UCSD-AML1 (cell line): Measurements from ENCODE around the gene KIRREL1.
A peak's percentile ranks its signal among the peaks of the same experiment; 100 is the strongest.

Experiments
- DNase-seq: peaks from one replicate; lab custom pipeline; 2025; ENCODE audit not compliant: unreplicated experiment; lab: John Stamatoyannopoulos, UW

Gene KIRREL1

GRCh38 chr1:158067662-158068061 is 74.2 kb downstream of the KIRREL1 start:
- DNase-seq = no peak

DNA sequence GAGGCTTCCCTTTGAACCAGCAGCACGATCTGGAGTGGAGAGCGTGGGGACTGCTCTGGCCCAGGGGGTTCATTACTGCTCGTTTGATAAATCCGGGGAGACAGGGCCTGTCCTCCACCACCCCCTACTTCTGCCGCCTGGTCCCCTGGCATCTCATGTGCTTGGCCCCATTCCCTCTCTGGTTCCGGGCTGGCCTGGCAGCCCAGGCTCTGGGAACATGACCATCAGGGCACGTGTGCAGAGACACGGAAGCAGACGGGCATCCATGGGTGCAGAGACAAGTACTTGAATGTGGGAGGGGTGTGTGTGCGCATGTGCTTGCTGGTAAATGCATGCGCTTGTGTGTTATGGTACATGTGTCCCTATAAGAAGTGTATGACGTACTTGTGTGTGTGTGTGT is 75.5 kb downstream of the KIRREL1 start:
- no peak for DNase-seq

- DNase-seq = no peak
These were observed 77.7 kb downstream of the KIRREL1 start for GRCh38 chr1:158071138-158071537.

GRCh38 chr1:158075078-158075477 is 81.6 kb downstream of the KIRREL1 start:
- DNase-seq = no peak

DNA sequence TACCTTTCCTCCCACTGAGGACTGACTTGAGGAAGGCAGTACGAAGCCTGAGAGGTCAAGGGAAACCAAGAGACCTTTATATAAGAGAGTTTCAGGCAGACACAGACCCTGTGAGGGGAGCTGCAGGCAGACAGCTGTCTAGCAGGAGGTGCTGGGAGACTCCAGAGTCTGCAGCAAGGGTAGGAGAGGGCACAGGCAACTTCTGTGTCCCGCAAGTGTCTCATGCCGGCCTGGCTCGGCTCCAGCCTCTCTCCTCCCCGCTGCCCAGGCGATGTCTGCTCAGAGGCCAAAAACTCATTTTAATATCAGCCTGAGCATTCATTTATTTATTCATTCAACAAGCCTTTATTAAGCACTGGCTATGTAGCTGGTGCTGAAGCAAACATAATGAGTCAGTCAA is 83.0 kb downstream of the KIRREL1 start:
- DNase-seq = no peak

DNA sequence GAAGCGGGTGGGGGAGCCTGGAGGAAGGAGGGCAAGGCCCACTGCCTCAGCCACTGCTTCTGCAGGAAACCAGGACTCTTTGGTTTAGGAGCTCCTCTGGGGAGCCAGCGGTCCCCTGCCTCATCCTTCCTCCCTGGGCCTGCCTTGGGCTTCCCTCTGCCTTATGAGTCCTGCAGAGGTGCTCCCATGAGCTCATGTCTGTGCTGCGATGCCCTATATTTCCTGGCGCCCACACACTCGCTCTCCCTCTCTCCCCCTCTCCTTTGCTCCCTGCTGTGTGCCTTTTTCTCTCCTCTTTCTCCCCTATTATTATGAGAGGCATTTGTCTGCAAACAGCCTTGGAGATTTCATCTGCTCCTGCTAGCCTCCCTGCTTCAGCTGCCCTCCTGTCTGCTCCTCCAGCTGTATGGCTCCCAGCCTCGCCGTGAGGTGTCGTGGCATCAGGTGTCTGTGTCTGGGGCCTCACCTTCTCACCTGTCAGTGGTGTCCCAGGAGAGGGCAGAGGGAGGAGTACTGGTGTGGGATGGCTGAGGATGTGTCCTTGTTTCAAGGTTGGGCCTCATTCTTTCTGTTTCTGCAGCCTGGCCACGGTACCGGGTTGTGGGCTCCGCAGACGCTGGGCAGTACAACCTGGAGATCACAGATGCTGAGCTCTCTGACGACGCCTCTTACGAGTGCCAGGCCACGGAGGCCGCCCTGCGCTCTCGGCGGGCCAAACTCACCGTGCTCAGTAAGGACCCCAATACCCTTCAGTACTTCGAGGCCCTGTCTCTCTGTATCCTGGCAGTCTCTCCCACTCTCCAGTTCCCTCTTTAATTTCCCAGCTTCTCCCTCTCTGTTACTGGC is 84.2 kb downstream of the KIRREL1 start:
- no peak for DNase-seq

DNA sequence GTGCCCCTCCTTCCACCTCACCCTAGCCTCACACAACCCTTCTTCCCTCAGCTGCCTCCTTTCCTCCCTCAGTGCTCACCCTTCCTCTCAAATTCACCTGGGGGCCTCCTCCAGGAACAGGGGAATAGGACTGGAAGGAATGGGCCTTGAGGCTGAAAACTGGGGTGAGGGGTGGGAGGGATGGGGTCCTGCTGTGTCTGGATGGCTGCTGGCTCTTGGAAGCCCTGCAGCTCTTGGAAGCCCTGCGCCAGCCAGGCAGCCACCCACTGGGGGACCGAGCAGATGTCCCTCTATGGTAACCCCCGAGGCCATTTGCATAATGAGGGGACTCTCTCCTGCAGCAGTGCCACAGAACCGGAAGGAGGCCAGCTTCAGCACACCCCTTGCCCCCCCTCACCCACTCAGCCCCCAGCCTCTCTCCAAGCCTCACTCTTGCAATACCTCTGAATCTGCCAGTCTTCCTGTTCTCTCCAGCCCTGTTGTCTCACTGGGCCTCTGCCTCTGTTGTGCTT is 85.2 kb downstream of the KIRREL1 start:
- no peak for DNase-seq

GRCh38 chr1:158080066-158080465 is 86.6 kb downstream of the KIRREL1 start:
- no peak for DNase-seq

GRCh38 chr1:158084336-158084735 is 90.9 kb downstream of the KIRREL1 start:
- DNase-seq = no peak

- DNase-seq = no peak
These were observed 91.3 kb downstream of the KIRREL1 start for GRCh38 chr1:158084747-158085146.

- peak; percentile 56 for DNase-seq
These were observed 94.0 kb downstream of the KIRREL1 start for GRCh38 chr1:158087320-158087927.

DNA sequence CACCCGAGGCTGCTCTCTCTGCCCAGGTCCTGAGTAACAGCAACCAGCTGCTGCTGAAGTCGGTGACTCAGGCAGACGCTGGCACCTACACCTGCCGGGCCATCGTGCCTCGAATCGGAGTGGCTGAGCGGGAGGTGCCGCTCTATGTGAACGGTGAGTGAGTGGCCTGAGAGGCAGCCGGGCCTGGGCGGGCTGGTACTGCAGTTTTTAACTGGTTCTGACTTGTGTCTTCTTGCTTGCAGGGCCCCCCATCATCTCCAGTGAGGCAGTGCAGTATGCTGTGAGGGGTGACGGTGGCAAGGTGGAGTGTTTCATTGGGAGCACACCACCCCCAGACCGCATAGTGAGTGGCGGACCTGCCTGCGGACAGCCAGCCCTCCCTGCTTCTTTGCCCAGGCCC is 96.0 kb downstream of the KIRREL1 start:
- DNase-seq = no peak

DNA sequence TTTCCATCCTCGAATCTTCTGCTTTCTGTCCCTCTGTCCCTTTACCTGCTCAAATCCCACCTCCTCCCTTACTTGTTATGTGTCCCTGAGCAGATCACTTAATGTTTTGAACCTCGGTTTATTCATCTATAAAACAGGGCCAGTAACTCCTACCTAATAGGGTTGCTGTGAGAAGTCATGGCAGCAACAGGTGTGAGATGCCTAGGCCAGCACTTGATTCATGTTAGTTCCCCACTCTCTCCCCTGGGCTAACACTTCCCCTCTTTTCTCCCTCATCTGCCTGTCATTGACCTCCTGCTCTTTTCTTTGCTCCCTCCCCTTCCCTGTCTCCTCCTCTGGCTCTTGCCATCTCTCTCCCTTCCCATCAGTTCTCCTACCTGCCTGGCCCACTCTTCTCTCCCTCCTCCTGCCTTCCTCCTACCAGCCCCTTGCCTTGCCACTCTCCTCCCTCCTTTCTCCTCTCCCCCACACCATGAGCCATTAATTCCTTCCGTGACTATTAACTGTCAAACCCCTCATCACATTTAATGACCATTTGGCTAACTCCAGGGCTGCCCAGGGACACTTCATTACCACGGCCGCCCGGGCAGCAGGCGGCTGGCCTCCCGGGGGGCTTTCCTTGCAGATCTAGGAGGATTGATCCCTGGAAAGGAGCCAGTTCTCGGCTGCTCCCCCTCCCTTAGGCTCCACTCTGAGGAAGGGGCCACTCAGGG is 96.6 kb downstream of the KIRREL1 start:
- DNase-seq = no peak

DNA sequence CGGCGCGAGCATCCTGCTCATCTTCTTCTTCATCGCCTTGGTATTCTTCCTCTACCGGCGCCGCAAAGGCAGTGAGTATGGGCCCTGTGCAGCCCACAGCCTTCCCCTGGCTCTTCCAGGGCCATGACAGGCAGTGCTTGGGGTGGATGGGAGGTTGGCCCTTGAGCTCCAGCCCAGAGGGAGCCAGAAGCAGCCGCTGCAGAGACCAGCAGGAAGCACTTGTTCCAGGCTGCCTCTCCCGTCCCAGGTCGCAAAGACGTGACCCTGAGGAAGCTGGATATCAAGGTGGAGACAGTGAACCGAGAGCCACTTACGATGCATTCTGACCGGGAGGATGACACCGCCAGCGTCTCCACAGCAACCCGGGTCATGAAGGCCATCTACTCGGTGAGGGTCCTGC is 99.9 kb downstream of the KIRREL1 start:
- DNase-seq = no peak

DNA sequence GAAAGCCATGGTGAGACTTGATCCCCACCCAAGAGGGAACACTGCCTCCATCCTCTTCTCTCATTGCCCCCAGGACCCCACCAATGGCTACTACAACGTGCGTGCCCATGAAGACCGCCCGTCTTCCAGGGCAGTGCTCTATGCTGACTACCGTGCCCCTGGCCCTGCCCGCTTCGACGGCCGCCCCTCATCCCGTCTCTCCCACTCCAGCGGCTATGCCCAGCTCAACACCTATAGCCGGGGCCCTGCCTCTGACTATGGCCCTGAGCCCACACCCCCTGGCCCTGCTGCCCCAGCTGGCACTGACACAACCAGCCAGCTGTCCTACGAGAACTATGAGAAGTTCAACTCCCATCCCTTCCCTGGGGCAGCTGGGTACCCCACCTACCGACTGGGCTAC is 101.1 kb downstream of the KIRREL1 start:
- no peak for DNase-seq

DNA sequence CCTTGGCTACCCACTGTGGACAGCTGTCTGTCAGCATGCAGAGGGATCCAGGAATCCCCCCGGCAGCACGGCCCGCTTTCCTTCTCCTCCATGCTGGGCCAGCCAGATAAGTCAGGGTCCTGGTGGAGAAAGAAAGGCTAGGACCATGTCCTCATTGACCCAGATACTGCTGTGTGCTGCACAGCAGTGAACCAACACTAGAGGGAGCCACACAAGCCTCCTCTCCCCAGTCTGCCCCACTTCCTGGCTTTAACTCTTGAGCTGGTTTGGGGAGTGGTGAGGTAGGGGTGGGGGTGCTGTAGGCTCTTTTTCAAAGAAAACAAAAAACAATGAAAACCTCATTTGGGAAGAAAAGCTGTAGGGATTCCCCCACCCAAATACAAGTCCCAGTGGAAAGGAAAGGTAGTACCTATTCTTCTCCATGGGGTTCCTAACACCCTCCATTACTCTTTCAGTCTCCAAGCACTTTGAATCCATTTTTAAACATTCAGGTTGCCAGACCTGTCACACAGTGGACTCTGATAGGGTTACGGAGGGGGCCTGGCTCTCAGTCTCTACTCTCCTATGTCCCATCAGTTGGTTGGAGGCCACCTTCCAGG is 102.4 kb downstream of the KIRREL1 start:
- DNase-seq = peak; percentile 27

- no peak for DNase-seq
These were observed 104.8 kb downstream of the KIRREL1 start for GRCh38 chr1:158098256-158098655.

DNA sequence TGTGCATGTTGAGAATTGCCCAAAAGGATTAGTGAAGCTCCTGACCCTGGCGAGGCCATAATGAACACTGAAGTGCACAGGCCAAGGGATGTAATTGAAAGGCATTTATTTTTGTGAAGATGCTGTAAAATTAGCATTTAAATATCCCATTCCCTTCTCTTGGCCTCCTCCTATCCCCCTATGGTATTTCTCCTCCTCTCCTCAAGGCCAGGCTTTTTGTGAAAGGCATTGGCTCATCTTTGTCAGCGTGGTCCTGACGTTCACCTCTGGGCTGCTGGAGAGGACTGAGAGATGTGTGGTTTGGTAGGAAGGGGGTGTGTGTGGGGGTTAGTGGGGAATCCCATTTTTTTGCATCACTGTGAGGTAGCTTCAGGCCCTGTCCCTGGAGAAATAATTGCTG is 105.7 kb downstream of the KIRREL1 start:
- no peak for DNase-seq

- DNase-seq = no peak
These were observed 107.1 kb downstream of the KIRREL1 start for GRCh38 chr1:158100498-158100897.

- no peak for DNase-seq
These were observed 108.0 kb downstream of the KIRREL1 start for GRCh38 chr1:158101455-158101854.

GRCh38 chr1:158101927-158102326 is 108.5 kb downstream of the KIRREL1 start:
- DNase-seq = no peak
